Sigmoid colon (tissue), 7 donors: ENCODE data around the gene OPA3. TPM values are rescaled to one million over a fixed set of nuclear protein-coding genes. Genes with fewer than 3 reads are reported as not detected.

ENCODE experiments used
- DNase-seq: peaks from one replicate; pipeline ENCODE4 v3.0.0-alpha.2; 2019
- H3K27ac ChIP-seq, 4 donors: fragments of 200-600 bp; sonication (generic); one replicate each; pipeline ENCODE4 v1.5.1; 2016 to 2019; ENCODE audit warnings: mild to moderate bottlenecking in 1 of 4
- H3K27me3 ChIP-seq, 3 donors: fragments of 200-600 bp; sonication (generic); one replicate each; pipeline ENCODE4 v1.5.1; 2019; ENCODE audit warnings: mild to moderate bottlenecking in 1 of 3
- H3K36me3 ChIP-seq, 4 donors: fragments of 200-600 bp; sonication (generic); one replicate each; pipeline ENCODE4 v1.5.1; 2016 to 2019
- H3K4me1 ChIP-seq, 4 donors: fragments of 200-600 bp; sonication (generic); one replicate each; pipeline ENCODE4 v1.5.1; 2017 to 2019
- H3K4me3 ChIP-seq, 4 donors: fragments of 200-600 bp; sonication (generic); one replicate each; pipeline ENCODE4 v1.5.1; 2017 to 2019; ENCODE audit warnings: mild to moderate bottlenecking in 2 of 4, moderate library complexity in 1 of 4
- H3K9me3 ChIP-seq, 4 donors: fragments of 200-600 bp in 3 of 4; sonication (generic) in 3 of 4; one replicate each; pipeline versions ENCODE4 v1.5.1 to v1.6.1; 2013 to 2019
- EP300 ChIP-seq, 4 donors: sonication (generic); formaldehyde crosslinking; IDR thresholded peaks; one replicate each; pipeline ENCODE4 v1.6.1; 2017; ENCODE audit warnings: antibody characterized with exemption in 4 of 4
- POLR2A ChIP-seq, 2 donors: fragments of 450-650 bp; IDR thresholded peaks; one replicate each; pipeline ENCODE4 v1.6.1; 2016; ENCODE audit warnings: antibody characterized with exemption in 2 of 2, mild to moderate bottlenecking in 2 of 2, moderate library complexity in 2 of 2
- POLR2AphosphoS5 ChIP-seq, 4 donors: sonication (generic); formaldehyde crosslinking; IDR thresholded peaks; one replicate each; pipeline ENCODE4 v1.6.1; 2017; ENCODE audit warnings: antibody characterized with exemption in 4 of 4
- WGBS, 2 donors: extraction: QIAGEN DNeasy Blood & Tissue Kit; methylation state at CpG; one replicate each; pipeline ENCODE4 v1.1.7; 2013; 5-methylcytosine and 5-hydroxymethylcytosine counted together
- intact Hi-C: fragments of 100-400 bp; cut with DNase I; formaldehyde crosslinking; loops from one replicate; pipeline ENCODE4 v1.15.1; 2023
- polyA plus RNA-seq, 3 donors: library from polyadenylated mRNA; stranded (reverse); fragments of 200-250 nt; gene quantifications; one replicate each; pipeline ENCODE4 v1.2.3, GENCODE V29; 2013
- total RNA-seq, 4 donors: library from RNA; depleted of rRNA; stranded (reverse); fragments of >200 nt; gene quantifications; one replicate each; pipeline ENCODE4 v1.1.0, GENCODE V29; 2016
- TF ChIP-seq, protein P1 (sequence below), 4 experiments: fragments of 450-650 bp in 3 of 4; fragments of 200-600 bp in 1 of 4; IDR thresholded peaks; one replicate each; pipeline ENCODE4 v1.5.1; 2016 to 2019; ENCODE audit warnings: antibody characterized with exemption in 4 of 4, mild to moderate bottlenecking in 3 of 4, moderate library complexity in 2 of 4
- donor health status: healthy with polysubstance abuse.
- donor health status: Bipolar disorder and iron deficiency.
- donor health status: healthy.

The OPA3 gene
- total and polyA plus RNA-seq, 7 donors = 3.0 to 11.3 (median 7.2) TPM

DNA sequence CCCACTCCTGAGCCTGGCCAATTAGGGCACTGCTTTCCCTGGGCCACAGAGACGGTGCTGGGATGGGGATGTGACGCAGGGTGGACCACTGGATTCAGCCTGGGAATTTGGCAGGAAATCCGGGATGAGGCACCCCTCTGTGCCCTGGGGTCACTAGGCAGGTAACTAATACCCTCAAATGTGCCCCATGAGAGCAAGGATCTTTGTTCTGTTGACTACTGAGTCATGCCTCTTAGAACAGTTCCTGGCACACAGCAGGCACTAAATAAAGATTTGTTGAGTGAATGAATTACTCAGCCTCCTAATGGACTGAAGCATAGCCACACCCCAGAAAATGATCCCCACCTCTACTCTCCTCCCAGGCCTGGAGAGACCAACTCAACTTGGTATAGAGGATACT, 15.9 kb downstream of the OPA3 start:
- Histone ChIP-seq H3K36me3 (no peaks in the 10 kb centered on the region), H3K4me3 (no peak overlapping the region), H3K27ac (no peak overlapping the region), H3K9me3 (no peaks in the 10 kb centered on the region), H3K4me1 (no peaks in the 10 kb centered on the region), H3K27me3 (no peaks in the 10 kb centered on the region)
- no peak for TF ChIP-seq POLR2AphosphoS5 (IDR thresholded peaks at IDR 0.05)
- TF ChIP-seq, protein P1, sequence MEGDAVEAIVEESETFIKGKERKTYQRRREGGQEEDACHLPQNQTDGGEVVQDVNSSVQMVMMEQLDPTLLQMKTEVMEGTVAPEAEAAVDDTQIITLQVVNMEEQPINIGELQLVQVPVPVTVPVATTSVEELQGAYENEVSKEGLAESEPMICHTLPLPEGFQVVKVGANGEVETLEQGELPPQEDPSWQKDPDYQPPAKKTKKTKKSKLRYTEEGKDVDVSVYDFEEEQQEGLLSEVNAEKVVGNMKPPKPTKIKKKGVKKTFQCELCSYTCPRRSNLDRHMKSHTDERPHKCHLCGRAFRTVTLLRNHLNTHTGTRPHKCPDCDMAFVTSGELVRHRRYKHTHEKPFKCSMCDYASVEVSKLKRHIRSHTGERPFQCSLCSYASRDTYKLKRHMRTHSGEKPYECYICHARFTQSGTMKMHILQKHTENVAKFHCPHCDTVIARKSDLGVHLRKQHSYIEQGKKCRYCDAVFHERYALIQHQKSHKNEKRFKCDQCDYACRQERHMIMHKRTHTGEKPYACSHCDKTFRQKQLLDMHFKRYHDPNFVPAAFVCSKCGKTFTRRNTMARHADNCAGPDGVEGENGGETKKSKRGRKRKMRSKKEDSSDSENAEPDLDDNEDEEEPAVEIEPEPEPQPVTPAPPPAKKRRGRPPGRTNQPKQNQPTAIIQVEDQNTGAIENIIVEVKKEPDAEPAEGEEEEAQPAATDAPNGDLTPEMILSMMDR (IDR thresholded peaks at IDR 0.05) = no peak
- TF ChIP-seq EP300 (IDR thresholded peaks at IDR 0.05) = no peak
- TF ChIP-seq POLR2A (IDR thresholded peaks at IDR 0.05) = no peak
- 73 to 83% methylated on average over 3 of the region's 3 CpGs for WGBS, 2 donors
- no peak for DNase-seq
- intact Hi-C loops = loop anchor here (5.0 kb wide), 1 partner anchor 41 kb away; no protein-coding TSS in a partner anchor

DNA sequence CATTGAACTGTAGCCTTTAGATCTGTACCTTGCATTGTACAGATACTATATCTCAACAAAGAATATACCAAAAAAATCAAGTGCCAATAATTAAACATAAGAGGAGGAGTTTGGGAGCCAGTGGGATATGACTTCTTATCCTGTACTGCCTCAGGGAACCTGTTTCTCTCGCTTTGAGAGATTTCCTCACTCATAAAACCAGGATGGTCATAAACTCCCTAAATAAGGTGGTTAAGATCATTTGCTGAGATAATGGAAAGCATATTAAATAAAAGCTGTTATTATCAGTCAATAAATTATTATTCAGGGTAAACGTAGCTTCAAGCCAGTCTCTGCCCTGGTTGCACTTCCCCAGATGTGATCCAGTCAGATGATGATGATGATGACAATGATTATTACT, 17.0 kb downstream of the OPA3 start:
- Histone ChIP-seq H3K27ac (no peak overlapping the region), H3K9me3 (no peaks in the 10 kb centered on the region), H3K36me3 (no peaks in the 10 kb centered on the region), H3K4me3 (no peak overlapping the region), H3K4me1 (no peaks in the 10 kb centered on the region), H3K27me3 (no peaks in the 10 kb centered on the region)
- DNase-seq = no peak
- intact Hi-C loops = loop anchor here (5.0 kb wide), 1 partner anchor 40 kb away; no protein-coding TSS in a partner anchor
- 17 to 77% methylated on average over 2 of the region's 2 CpGs for WGBS, 2 donors
- TF ChIP-seq, protein P1 (IDR thresholded peaks at IDR 0.05) = no peak
- TF ChIP-seq EP300 (IDR thresholded peaks at IDR 0.05) = no peak

DNA sequence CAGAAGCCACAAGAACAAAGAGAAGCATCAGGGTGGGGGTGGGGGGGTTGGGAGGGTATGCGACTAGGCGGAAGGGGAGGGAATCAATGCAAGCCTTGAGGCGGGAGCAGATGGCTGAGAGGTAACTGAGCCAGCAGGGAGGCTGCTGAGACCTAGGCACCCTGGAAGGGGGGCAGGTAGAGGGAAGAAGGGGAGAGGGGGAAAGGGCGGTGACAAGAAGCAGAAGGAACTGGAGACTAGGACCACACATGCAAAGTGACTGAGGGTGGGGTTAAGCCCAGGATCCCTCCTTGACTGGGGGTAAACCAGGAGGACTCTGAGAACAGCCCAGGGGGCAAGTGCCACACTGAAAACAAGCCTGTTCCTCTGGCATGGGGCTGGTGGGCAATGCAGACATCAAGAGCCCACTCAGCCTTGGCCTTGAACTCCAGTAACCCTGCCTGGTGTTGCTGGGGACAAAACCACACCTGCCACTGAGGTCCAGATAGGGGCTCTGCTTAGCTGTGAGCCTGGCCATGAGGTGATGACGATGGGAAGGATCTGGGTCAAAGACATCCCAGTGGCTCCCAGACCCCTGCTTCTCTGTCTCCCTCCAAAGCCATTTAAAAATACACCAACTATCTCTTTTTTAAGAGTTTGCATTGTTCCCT, 20.3 kb downstream of the OPA3 start:
- Histone ChIP-seq H3K4me1 (no peaks in the 10 kb centered on the region), H3K36me3 (no peaks in the 10 kb centered on the region), H3K4me3 (no peak overlapping the region), H3K27me3 (no peaks in the 10 kb centered on the region), H3K27ac (no peak overlapping the region), H3K9me3 (no peaks in the 10 kb centered on the region)
- DNase-seq = no peak
- TF ChIP-seq, protein P1 (IDR thresholded peaks at IDR 0.05) = no peak
- TF ChIP-seq EP300 (IDR thresholded peaks at IDR 0.05) (no peak), POLR2A (IDR thresholded peaks at IDR 0.05) (no peak), POLR2AphosphoS5 (IDR thresholded peaks at IDR 0.05) (no peak)
- intact Hi-C loops = no loop called here
- 67 to 91% methylated on average over 5 of the region's 5 CpGs for WGBS, 2 donors

DNA sequence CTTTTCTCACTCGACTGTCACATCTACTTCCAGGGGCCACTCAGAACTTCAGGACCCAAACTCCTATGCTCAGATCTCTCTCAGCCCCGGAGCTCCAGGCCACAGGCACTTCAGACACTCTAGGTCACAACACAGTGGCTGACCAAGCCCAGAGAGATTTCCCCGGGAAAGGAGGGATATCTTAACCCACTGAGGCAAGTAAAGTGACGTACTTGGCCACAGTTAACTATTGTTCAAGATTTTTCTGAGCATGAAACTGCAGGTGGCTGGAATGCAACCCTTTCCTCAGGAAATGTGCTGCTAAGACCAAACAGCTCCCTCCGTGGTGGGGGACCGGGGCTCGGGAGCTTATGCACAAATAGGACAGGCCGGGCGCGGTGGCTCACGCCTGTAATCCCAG, 23.9 kb downstream of the OPA3 start:
- H3K9me3 ChIP-seq = no peaks in the 10 kb centered on the region
- no peak for DNase-seq
- intact Hi-C loops = no loop called here
- H3K36me3 ChIP-seq = no peaks in the 10 kb centered on the region
- H3K4me1 ChIP-seq = peaks cover 0 to 6% (median 0%) of the 10 kb centered on the region in 4 donors
- TF ChIP-seq POLR2AphosphoS5 (IDR thresholded peaks at IDR 0.05) (no peak), POLR2A (IDR thresholded peaks at IDR 0.05) (no peak), EP300 (IDR thresholded peaks at IDR 0.05) (no peak)
- TF ChIP-seq, protein P1 (IDR thresholded peaks at IDR 0.05) = no peak
- no peak overlapping the region for H3K4me3 ChIP-seq
- WGBS, 2 donors = 90 to 92% methylated on average over 11 of the region's 11 CpGs
- H3K27me3 ChIP-seq = no peaks in the 10 kb centered on the region
- H3K27ac ChIP-seq = no peak overlapping the region

DNA sequence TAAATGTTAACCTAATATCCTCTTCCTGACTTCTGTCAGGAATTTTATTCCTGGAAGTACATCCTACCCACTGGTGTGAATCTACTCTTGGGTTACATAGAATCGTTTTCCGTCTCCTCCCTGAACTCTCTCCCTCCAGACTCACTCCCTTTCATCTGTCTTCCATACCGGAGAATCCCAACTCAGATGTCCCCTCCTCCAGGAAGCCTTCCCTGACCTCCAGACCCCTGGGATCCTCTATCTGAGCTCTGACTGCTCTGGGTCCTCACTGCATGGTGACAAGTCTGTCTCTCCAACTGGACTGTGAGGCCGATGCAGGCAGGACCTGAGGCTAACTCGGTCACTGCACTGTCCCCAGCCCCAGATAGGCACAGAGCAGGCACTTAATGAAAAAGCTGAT, 24.6 kb downstream of the OPA3 start:
- no peak for TF ChIP-seq EP300 (IDR thresholded peaks at IDR 0.05)
- TF ChIP-seq, protein P1 (IDR thresholded peaks at IDR 0.05) = no peak
- no peak for TF ChIP-seq POLR2AphosphoS5 (IDR thresholded peaks at IDR 0.05)

More for the DNA sequence above, 24.6 kb downstream of the OPA3 start:
- Histone ChIP-seq H3K4me1 (peaks cover 0 to 6% (median 0%) of the 10 kb centered on the region in 4 donors), H3K27ac (no peak overlapping the region), H3K27me3 (no peaks in the 10 kb centered on the region), H3K4me3 (no peak overlapping the region), H3K36me3 (no peaks in the 10 kb centered on the region), H3K9me3 (no peaks in the 10 kb centered on the region)
- no peak for DNase-seq
- intact Hi-C loops = no loop called here
- 94 to 96% methylated on average over 5 of the region's 5 CpGs for WGBS, 2 donors
